Fibroblast of mammary gland (primary cell): ENCODE data around the gene KDM2A.
A peak's percentile ranks its signal among the peaks of the same experiment; 100 is the strongest.

ENCODE experiments used
- DNase-seq: peaks from one replicate; pipeline ENCODE4 v3.0.0-alpha.2; 2010; ENCODE audit warnings: low read depth
- H3K4me3 ChIP-seq: 2 replicates; pipeline ENCODE4 v1.5.1; 2011; ENCODE audit warnings: low read depth, mild to moderate bottlenecking, low read length, moderate library complexity; ENCODE audit not compliant: control insufficient read depth
- CTCF ChIP-seq: conservative IDR thresholded peaks from 2 replicates; pipeline ENCODE4 v1.5.1; 2011; ENCODE audit warnings: low read depth, low read length, inconsistent platforms; ENCODE audit not compliant: control insufficient read depth, insufficient read depth

Gene KDM2A

GRCh38 chr11:67288452-67289225 is 169.6 kb downstream of the KDM2A start:
- TF ChIP-seq CTCF = no peak
- peak overlapping the region; percentile 61 for H3K4me3 ChIP-seq
- DNase-seq = peak; percentile 82

GRCh38 chr11:67289226-67289650 is 170.2 kb downstream of the KDM2A start, which contains the start of gene ANKRD13D:
Gene ANKRD13D (plus strand): TSS chr11:67289303. CDS start chr11:67289461, 158 bp downstream.
- peak within 1 kb of the TSS; percentile 72 for H3K4me3 ChIP-seq
- TF ChIP-seq CTCF = no peak
- no peak for DNase-seq

GRCh38 chr11:67289651-67290479 is 170.8 kb downstream of the KDM2A start:
- DNase-seq = no peak
- H3K4me3 ChIP-seq = peak overlapping the region; percentile 72
- no peak for TF ChIP-seq CTCF

GRCh38 chr11:67290801-67291200 is 171.7 kb downstream of the KDM2A start:
- DNase-seq = peak; percentile 89
- H3K4me3 ChIP-seq = no peak overlapping the region
- no peak for TF ChIP-seq CTCF

GRCh38 chr11:67291481-67292381 is 172.7 kb downstream of the KDM2A start:
- no peak for DNase-seq
- no peak overlapping the region for H3K4me3 ChIP-seq
- TF ChIP-seq CTCF = no peak

GRCh38 chr11:67292671-67293070 is 173.6 kb downstream of the KDM2A start:
- no peak for TF ChIP-seq CTCF
- no peak for DNase-seq
- no peak overlapping the region for H3K4me3 ChIP-seq
